Measurements from ENCODE around the gene GRM3. TPM values are rescaled to one million over a fixed set of nuclear protein-coding genes. Genes with fewer than 3 reads are reported as not detected.

Gene GRM3
- total and polyA plus RNA-seq, 2 of the 13 experiments (the other 11 are each of a cell fraction or from before 2014, with no cell fraction given): not detected

- Histone ChIP-seq H3K4me3 (replicated peaks in 1 of 3; ENCODE audit: insufficient read depth in 1 of 3, low read depth in 2 of 3, low read length in 3 of 3) (no peak overlapping the region), H3K36me3 (replicated peaks in 1 of 2; ENCODE audit: control insufficient read depth in 1 of 2, insufficient read depth in 2 of 2, low read length in 2 of 2) (no peaks in the 10 kb centered on the region), H3K27ac (ENCODE audit: extremely low read length, insufficient read depth, low read length) (no peak overlapping the region), H2AFZ (ENCODE audit: low read length) (no peak overlapping the region), H3K4me2 (ENCODE audit: low read depth, low read length) (no peak overlapping the region), H3K27me3 (ENCODE audit: control insufficient read depth in 1 of 2, insufficient read depth in 2 of 2, low read length in 2 of 2) (no peaks in the 10 kb centered on the region), H3K9me3 (ENCODE audit: low read length) (no peaks in the 10 kb centered on the region), H3K9ac (ENCODE audit: insufficient read depth, low read depth, low read length) (no peak overlapping the region), H4K20me1 (ENCODE audit: insufficient read depth, low read length) (no peaks in the 10 kb centered on the region), H3K79me2 (ENCODE audit: insufficient read depth, low read length) (no peaks in the 10 kb centered on the region), H3K4me1 (ENCODE audit: insufficient read depth, low read length) (no peaks in the 10 kb centered on the region)
- DNase-seq (ENCODE audit: low spot score) (no peak), FAIRE-seq (no peak), ATAC-seq (no peak)
- intact Hi-C loops (cut with micrococcal nuclease; ENCODE audit: unreplicated experiment) (no loop called here), in situ Hi-C loops (cut with HindIII; ENCODE audit: extremely low pct_ligation_motif_present, low pct_unique_long_range_greater_than_20kb) (no loop called here)
- no TSS peak for BruUV-seq (replicated peaks)
- ChIA-PET CTCF (ENCODE audit: low intra/inter-chr PET ratio, low total read pairs) (no interaction called here), POLR2A (no interaction called here)
- TF ChIP-seq RERE (CRISPR knock-in tag; IDR thresholded peaks at IDR 0.05; ENCODE audit: low read depth) (no peak), ATF7-NPFF (CRISPR knock-in tag; IDR thresholded peaks at IDR 0.05; ENCODE audit: low read depth) (no peak), TBX2 (CRISPR knock-in tag; IDR thresholded peaks at IDR 0.05; ENCODE audit: borderline replicate concordance) (no peak), KDM1A (CRISPR knock-in tag; IDR thresholded peaks at IDR 0.05) (no peak), ZBTB10 (CRISPR knock-in tag; IDR thresholded peaks at IDR 0.05; ENCODE audit: borderline replicate concordance) (no peak), MTF2 (CRISPR knock-in tag; IDR thresholded peaks at IDR 0.05; ENCODE audit: borderline replicate concordance) (no peak), ZNF18 (CRISPR knock-in tag; IDR thresholded peaks at IDR 0.05; ENCODE audit: insufficient replicate concordance) (no peak), SP2 (CRISPR knock-in tag; IDR thresholded peaks at IDR 0.05) (no peak)
- TF ChIP-seq, protein P1, sequence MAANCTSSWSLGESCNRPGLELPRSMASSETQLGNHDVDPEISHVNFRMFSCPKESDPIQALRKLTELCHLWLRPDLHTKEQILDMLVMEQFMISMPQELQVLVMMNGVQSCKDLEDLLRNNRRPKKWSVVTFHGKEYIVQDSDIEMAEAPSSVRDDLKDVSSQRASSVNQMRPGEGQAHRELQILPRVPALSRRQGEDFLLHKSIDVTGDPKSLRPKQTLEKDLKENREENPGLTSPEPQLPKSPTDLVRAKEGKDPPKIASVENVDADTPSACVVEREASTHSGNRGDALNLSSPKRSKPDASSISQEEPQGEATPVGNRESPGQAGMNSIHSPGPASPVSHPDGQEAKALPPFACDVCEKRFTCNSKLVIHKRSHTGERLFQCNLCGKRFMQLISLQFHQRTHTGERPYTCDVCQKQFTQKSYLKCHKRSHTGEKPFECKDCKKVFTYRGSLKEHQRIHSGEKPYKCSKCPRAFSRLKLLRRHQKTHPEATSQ (CRISPR knock-in tag; IDR thresholded peaks at IDR 0.05; ENCODE audit: borderline replicate concordance): no peak
- TF ChIP-seq, protein P2, sequence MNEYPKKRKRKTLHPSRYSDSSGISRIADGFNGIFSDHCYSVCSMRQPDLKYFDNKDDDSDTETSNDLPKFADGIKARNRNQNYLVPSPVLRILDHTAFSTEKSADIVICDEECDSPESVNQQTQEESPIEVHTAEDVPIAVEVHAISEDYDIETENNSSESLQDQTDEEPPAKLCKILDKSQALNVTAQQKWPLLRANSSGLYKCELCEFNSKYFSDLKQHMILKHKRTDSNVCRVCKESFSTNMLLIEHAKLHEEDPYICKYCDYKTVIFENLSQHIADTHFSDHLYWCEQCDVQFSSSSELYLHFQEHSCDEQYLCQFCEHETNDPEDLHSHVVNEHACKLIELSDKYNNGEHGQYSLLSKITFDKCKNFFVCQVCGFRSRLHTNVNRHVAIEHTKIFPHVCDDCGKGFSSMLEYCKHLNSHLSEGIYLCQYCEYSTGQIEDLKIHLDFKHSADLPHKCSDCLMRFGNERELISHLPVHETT (CRISPR knock-in tag; conservative IDR thresholded peaks at IDR 0.05): no peak
These were observed 134.6 kb downstream of the GRM3 start for GRCh38 chr7:86778271-86778670.

All from HepG2 (cell line).